GM12864 (cell line): ENCODE measurements around the gene THAP11.

Source experiments
- DNase-seq: peaks from one replicate; pipeline ENCODE4 v3.0.0-alpha.2; 2011; ENCODE audit warnings: low read depth
- H3K4me3 ChIP-seq: 2 replicates; pipeline ENCODE4 v1.5.1; 2011; ENCODE audit warnings: mild to moderate bottlenecking, low read depth, low read length, control low read depth
- TF ChIP-seq, protein P1 (sequence below): IDR thresholded peaks from 2 replicates; pipeline ENCODE4 v1.5.1; 2011; ENCODE audit warnings: low read depth, mild to moderate bottlenecking, moderate library complexity, low read length, control low read depth, inconsistent platforms; ENCODE audit errors: missing control alignments

THAP11 gene

DNA sequence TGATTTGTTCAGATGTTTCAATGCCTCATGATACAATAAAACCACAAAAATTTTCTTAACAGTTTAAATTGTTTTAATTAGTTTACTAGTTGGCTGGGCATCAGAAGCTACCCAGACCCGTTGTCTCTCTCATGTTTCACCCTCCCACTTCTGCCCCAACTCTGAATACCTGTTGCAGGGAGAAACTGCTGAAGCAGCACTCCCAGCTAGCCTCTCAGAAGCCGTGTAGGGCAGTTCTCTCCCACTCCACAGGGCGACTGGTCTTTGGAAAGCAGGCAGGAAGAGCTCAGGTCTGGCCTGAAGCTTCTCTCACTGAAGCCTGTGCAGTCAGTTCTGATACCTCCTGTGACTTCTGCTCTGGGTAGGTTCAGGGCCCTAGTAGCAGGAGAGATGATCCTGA, 29.1 kb downstream of the THAP11 start:
- H3K4me3 ChIP-seq: no peak overlapping the region
- no peak for DNase-seq
- TF ChIP-seq, protein P1, sequence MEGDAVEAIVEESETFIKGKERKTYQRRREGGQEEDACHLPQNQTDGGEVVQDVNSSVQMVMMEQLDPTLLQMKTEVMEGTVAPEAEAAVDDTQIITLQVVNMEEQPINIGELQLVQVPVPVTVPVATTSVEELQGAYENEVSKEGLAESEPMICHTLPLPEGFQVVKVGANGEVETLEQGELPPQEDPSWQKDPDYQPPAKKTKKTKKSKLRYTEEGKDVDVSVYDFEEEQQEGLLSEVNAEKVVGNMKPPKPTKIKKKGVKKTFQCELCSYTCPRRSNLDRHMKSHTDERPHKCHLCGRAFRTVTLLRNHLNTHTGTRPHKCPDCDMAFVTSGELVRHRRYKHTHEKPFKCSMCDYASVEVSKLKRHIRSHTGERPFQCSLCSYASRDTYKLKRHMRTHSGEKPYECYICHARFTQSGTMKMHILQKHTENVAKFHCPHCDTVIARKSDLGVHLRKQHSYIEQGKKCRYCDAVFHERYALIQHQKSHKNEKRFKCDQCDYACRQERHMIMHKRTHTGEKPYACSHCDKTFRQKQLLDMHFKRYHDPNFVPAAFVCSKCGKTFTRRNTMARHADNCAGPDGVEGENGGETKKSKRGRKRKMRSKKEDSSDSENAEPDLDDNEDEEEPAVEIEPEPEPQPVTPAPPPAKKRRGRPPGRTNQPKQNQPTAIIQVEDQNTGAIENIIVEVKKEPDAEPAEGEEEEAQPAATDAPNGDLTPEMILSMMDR: no peak

DNA sequence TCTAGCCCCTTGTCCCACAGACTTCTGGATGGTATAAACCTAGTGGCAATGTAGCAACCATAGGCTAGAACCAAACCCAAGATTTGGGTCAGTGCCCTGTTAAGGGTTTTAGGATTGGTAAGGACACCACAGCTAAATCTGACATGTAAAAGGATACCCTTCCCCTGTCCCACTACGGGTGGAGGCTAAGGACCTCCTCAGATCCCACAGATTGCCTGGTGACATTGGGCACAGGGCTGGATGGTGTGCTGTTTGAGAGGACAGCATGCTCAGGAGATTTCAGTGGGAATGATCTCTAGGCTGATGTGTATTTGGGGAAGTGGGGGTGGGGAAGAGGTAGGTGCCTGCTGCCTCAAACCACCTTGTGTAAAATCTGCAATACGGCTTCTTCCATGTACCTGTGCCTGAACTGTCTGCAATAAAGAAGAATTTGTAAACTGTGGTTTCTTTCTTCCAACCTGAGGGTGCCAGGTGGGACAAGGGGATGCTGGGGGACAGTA, 30.1 kb downstream of the THAP11 start:
- TF ChIP-seq, protein P1: no peak
- peak overlapping the region; percentile 70 for H3K4me3 ChIP-seq
- DNase-seq: no peak

DNA sequence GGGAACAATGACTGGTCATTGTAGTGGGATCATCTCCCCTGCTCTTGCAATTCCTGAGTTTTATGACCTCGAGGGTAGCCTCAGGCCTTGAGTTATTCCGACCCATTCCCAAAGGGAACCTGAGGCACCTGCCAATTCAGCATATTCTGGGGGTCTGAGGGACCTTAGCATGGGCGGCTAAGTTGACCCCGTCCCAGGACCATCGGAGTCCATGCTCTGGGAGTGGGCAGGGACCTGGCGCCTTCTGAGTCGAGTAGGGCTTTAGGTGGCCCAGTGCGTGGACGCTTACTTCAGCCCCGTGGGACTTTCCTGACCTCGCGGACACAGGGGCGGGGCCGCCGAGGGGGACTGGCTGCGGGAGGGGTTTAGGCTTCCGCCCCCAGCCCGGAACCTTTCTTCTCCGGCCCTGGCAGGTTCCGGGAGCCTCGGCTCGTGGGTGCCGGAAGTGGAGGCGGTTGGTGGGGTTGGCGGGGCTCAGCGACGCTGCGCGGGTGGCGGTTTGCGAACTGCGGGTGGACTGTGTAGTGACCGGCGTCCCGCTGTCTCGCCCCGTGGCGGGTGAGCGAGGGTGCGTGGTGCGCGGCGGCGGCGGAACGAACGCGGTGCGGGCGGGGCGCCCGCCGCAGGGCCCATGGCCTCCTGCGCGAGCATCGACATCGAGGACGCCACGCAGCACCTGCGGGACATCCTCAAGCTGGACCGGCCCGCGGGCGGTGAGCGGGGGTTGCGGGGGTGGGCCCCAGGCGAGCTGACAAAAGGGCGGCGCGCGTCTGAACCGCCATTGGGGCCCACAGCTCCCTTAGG, 30.7 kb downstream of the THAP11 start, which contains the start of gene EDC4:
Gene EDC4 (plus strand): TSS at position 422 of the 804 bp plus-strand sequence. CDS start 210 bp downstream, at position 632.
- TF ChIP-seq, protein P1: no peak
- peak within 1 kb of the TSS; percentile 70 for H3K4me3 ChIP-seq
- peak; percentile 51 for DNase-seq

DNA sequence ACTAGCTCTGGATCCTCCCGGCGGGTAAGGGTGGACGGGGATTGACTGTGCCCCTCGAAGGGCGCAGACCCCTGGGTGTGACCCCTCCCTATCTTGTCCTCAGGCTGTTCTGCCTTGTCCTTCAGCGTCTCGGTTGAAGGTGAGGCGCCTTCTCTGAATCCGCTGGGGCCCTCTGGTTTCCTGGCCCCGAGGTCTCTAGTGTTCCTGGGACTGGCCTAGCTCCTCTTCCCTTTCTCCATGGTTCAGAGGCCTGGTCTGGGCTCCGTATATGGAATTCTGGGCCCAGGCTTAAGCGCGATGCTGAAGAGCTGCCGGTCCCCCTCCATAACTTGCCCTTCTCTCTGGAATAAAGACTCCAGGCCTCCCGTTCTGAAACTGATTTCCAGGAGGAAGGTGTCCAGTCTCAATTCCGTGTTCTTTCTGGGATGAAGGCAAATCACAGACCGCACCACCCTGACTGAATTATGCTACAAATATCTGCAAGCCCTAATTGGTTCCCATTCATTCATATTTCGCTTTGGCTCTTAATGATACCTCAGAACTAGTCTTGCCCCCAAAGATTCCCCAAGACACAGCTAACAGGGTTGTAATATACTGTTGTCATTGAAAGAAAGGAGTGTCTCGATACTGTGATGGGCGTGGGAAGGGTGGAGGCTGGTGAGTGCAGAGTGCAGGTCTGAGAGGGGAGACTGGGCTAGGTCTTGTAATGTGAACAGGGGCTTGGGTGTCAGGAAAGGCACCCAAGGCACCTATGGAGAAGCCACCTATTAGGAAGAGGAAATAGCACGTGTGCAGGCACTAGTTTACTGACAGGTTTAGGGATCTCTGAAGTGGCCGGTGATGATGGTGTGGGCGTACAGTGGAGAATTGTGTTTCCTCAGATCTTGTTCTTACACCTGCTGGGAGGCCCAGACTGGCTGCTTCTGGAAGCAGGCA, 31.6 kb downstream of the THAP11 start:
- TF ChIP-seq, protein P1: no peak
- no peak for DNase-seq
- H3K4me3 ChIP-seq: peak overlapping the region; percentile 70

DNA sequence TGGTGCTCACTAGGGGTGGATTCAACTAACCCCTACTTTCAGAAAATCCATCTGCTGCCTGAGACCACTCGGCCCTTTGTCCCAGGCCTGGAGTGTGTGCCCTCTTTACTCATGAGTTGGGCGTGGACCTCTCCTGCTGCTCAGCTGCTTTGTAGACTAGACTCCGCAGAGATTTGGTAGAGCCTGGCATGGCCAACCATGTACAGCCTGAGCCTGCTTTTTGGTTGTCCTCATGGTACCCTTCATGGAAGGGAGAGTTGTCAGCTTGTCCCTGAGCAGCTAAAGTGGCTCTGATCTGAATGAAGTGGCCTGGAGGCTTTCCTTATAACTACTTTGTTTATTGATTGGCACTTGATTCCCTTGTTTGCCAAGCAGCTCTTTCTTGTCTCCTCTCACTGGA, 32.3 kb downstream of the THAP11 start:
- peak overlapping the region; percentile 70 for H3K4me3 ChIP-seq
- TF ChIP-seq, protein P1: no peak
- no peak for DNase-seq

DNA sequence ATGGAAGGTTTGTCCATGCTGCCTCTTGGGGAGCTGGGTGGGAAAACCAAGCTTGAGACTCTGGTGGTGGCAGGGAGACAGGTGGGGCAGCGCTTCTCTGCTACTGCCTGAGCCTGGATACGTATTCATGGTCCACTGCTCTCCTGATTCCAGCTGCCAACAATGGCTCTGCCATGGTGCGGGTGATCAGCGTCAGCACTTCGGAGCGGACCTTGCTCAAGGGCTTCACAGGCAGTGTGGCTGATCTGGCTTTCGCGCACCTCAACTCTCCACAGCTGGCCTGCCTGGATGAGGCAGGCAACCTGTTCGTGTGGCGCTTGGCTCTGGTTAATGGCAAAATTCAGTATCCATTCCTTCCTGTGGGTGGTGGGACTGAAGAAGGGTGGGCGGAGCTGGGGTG, 34.9 kb downstream of the THAP11 start:
- H3K4me3 ChIP-seq: no peak overlapping the region
- TF ChIP-seq, protein P1: no peak
- no peak for DNase-seq
